Nephron progenitor cell (in vitro differentiated cells): ENCODE measurements around the gene PLEKHA6.

Experiments
- DNase-seq: peaks from one replicate; pipeline ENCODE4 v3.0.0; 2021
- H3K27ac Mint-ChIP-seq: 2 replicates; pipeline ENCODE4 v1.8.0; 2021; ENCODE audit warnings: mild to moderate bottlenecking, moderate library complexity, mixed read lengths
- H3K27me3 Mint-ChIP-seq: 2 replicates; pipeline ENCODE4 v1.8.0; 2021; ENCODE audit warnings: mild to moderate bottlenecking, low read depth, mixed read lengths; ENCODE audit not compliant: poor library complexity
- H3K36me3 Mint-ChIP-seq: 2 replicates; pipeline ENCODE4 v1.8.0; 2021; ENCODE audit warnings: low read depth, mixed read lengths
- H3K4me1 Mint-ChIP-seq: 2 replicates; pipeline ENCODE4 v1.8.0; 2021; ENCODE audit warnings: mixed read lengths
- H3K4me3 Mint-ChIP-seq: 2 replicates; pipeline ENCODE4 v1.8.0; 2021; ENCODE audit warnings: mild to moderate bottlenecking, moderate library complexity, mixed read lengths
- H3K9me3 Mint-ChIP-seq: 2 replicates; pipeline ENCODE4 v1.8.0; 2021; ENCODE audit warnings: mild to moderate bottlenecking, moderate library complexity, mixed read lengths
- TF ChIP-seq, protein P1 (sequence below): fragments of 200-600 bp; sonication (generic); IDR thresholded peaks from 2 replicates; pipeline ENCODE4 v1.5.0; 2021; ENCODE audit warnings: antibody characterized with exemption

The PLEKHA6 gene

DNA sequence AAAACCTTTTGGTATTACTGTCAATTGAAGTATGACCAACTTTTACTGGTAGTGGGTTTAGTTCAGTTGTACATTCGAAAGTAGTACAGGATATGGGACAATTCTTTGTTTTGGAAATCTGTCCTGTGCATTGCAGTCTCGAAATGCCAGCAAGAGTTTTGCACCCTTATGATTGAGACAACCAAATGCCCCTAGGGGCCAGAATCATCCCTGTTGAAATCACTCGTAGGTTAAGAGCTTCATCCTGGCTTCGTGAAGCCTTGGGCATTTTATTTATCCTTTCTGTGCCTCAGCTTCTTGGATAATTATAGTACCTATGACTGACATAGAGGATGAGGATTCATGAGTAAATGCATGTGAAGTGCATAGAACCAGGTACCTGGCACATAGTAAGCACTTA, 143.5 kb downstream of the PLEKHA6 start:
- Mint-ChIP-seq H3K27ac (no peak overlapping the region), H3K36me3 (no peaks in the 10 kb centered on the region), H3K4me1 (peaks cover 25% of the 10 kb centered on the region), H3K27me3 (peaks cover 24% of the 10 kb centered on the region), H3K4me3 (no peak overlapping the region), H3K9me3 (no peaks in the 10 kb centered on the region)
- no peak for DNase-seq
- TF ChIP-seq, protein P1, sequence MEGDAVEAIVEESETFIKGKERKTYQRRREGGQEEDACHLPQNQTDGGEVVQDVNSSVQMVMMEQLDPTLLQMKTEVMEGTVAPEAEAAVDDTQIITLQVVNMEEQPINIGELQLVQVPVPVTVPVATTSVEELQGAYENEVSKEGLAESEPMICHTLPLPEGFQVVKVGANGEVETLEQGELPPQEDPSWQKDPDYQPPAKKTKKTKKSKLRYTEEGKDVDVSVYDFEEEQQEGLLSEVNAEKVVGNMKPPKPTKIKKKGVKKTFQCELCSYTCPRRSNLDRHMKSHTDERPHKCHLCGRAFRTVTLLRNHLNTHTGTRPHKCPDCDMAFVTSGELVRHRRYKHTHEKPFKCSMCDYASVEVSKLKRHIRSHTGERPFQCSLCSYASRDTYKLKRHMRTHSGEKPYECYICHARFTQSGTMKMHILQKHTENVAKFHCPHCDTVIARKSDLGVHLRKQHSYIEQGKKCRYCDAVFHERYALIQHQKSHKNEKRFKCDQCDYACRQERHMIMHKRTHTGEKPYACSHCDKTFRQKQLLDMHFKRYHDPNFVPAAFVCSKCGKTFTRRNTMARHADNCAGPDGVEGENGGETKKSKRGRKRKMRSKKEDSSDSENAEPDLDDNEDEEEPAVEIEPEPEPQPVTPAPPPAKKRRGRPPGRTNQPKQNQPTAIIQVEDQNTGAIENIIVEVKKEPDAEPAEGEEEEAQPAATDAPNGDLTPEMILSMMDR, result no peak

DNA sequence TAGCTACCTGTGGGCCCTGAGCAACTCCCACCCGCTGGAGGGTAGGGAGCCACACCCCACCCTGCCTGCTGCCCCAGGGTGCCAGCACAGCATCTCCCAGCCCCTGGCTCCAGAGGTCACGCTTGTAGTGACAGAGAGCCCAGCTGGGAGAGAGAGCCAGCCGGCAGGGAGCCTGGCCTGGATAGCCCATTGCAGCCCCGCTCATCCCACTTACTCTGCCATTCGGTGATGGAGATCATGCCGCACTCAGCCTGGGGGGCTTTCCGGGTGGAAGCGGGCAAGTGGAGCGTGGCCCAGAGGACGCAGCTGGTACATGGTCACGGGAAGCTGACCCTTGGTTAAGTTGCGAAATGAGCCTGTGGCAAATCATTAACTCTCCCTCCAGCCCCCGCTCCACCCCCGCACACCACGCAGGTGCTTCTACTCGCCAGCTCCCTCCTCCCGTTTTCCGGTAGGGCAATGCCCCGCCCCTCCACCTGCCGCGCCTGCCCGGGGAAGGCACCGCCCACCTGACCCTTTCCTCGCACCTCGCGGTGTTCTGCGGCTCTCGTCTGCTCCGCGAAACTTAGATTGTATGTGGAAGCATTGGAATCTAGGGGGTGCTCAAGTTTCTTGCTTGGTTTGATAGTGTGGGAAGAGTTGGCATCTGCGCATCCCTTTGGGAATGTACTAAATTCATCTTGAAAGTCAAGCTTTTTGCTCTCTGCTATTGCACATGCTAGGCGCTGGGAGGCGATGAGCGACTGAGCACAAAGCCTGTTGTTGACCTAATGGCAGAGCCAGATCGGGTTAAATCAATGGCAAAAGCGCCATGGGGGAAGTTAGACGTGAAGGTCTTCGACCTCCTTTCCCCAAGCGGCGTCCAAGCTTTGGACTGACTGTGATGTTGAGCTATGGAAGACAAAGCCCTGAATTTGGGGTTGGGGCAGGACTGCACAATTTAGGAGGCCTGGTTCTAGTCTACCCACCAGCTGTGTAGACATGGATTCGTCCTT, 145.8 kb downstream of the PLEKHA6 start, which contains the start of gene GOLT1A:
GOLT1A (minus strand) TSS at position 321 of the 995 bp plus-strand sequence; CDS start at position 239, 82 bp downstream.
- TF ChIP-seq, protein P1, result peak; percentile 59
- no peaks in the 10 kb centered on the region for H3K36me3 Mint-ChIP-seq
- DNase-seq, result peak; percentile 73

DNA sequence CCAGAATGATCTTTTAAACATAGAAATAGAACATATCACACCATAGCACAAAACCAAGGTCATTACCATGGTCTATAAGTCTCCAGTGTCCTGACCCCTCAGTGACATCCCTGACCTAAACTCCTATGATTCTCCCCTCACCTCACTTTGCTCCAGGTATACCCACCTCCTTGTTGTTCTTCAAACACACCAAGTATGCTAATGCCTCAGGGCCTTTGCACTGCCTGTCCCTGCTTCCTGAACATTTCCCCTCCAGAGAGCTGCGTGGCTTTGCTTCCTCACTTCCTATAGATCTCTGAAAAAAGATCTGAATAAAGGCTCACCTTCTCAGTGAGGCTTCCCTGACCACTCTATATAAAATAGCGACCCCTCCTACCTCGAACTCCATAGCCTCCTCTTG, 147.0 kb downstream of the PLEKHA6 start:
- Mint-ChIP-seq H3K27me3 (peaks cover 24% of the 10 kb centered on the region), H3K4me3 (no peak overlapping the region), H3K4me1 (peaks cover 6% of the 10 kb centered on the region), H3K36me3 (no peaks in the 10 kb centered on the region), H3K9me3 (no peaks in the 10 kb centered on the region), H3K27ac (no peak overlapping the region)
- TF ChIP-seq, protein P1, result no peak
- no peak for DNase-seq

More for the DNA sequence above, 145.8 kb downstream of the PLEKHA6 start, which contains the start of gene GOLT1A:
- H3K27ac Mint-ChIP-seq, result no peak within 1 kb of the TSS
- H3K4me3 Mint-ChIP-seq, result peak within 1 kb of the TSS; percentile 72
- H3K9me3 Mint-ChIP-seq, result no peaks in the 10 kb centered on the region
- H3K27me3 Mint-ChIP-seq, result peaks cover 25% of the 10 kb centered on the region
- peaks cover 6% of the 10 kb centered on the region for H3K4me1 Mint-ChIP-seq

DNA sequence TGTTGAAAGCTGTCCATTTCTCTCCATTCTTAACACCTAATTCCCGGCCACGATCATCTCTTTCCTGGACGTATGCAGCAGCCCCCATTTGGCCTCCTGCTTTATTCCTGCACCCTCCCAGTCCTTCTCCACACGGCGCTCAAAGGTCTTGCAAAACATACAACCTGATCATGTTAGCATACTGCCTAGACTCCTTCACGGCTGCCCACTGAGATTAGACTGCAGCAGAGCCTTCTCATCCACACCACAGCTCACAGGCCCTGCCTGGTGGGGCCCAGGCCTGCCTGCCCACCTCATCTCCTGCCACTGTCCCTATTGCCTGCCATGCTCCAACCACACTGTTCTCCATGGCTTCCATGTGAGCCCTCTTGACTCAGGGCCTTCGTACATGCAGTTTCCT, 148.7 kb downstream of the PLEKHA6 start:
- Mint-ChIP-seq H3K4me3 (no peak overlapping the region), H3K27me3 (peaks cover 33% of the 10 kb centered on the region)

DNA sequence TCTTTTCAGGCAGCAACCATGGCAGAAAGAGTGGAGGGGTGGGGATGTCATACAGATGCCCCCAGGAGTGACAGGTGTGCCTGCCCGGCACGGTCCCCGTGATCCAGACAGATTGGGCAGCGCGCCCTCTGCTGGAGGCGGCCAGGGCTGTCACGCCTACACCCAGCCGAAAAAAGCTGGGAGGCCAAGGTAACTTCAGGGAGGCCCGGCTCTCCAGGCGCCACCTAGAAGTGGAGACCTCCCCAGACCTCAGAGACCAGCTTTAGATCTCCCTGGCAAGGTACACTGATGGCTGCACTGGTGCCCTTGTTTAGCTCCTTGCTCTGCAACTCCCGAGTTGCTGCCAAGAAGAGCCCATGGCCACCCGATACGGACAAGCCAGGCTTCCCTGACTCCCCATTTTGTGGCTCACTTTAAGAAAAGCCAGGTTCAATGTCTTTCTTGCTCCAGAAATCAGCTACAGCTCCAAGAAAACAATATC, 152.6 kb downstream of the PLEKHA6 start:
- Mint-ChIP-seq H3K9me3 (no peaks in the 10 kb centered on the region), H3K36me3 (no peaks in the 10 kb centered on the region), H3K4me1 (no peaks in the 10 kb centered on the region), H3K27ac (no peak overlapping the region), H3K27me3 (peaks cover 72% of the 10 kb centered on the region), H3K4me3 (no peak overlapping the region)
- peak; percentile 91 for DNase-seq
- TF ChIP-seq, protein P1, result peak; percentile 96

More for the DNA sequence above, 148.7 kb downstream of the PLEKHA6 start:
- Mint-ChIP-seq H3K36me3 (no peaks in the 10 kb centered on the region), H3K4me1 (peaks cover 6% of the 10 kb centered on the region), H3K27ac (no peak overlapping the region), H3K9me3 (no peaks in the 10 kb centered on the region)
- DNase-seq, result no peak
- TF ChIP-seq, protein P1, result no peak
